Epidermal melanocyte (primary cell): ENCODE data around the gene C1GALT1.
A peak's percentile ranks its signal among the peaks of the same experiment; 100 is the strongest.
"Not testable (repeated sequence)": the region's sequence is repeated elsewhere in the genome, so short reads cannot be mapped to it uniquely, and the experiment has no call there.

ENCODE experiments used
- DNase-seq: peaks from one replicate; pipeline ENCODE4 v3.0.0; 2011; ENCODE audit warnings: low spot score; ENCODE audit not compliant: insufficient read length

The C1GALT1 gene

GRCh38 chr7:7182156-7183060, at the start of gene C1GALT1:
TSS of gene C1GALT1 (plus strand) at chr7:7182544. CDS start at chr7:7234320, 51,776 bp downstream.
- DNase-seq = peak; percentile 81

DNA sequence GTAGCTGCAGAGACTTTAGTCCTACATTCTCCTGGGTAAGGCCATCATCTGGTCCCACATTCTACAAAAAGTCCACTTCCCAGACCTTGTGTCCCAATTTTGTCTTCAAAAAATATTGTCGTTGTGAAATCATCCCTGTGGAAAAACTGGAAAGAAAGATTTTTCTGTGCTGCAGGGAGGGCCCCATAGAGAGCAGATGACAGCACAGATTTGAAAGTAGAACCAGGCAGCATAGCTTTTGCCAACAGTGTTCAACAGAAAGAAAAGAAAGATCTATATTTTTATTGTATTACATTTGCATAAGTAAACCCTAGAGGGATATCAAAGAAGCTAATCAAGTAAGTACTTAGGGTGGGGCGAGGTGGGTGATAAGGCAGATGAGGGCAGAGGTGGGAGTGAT, 48.3 kb upstream of the C1GALT1 start:
- no peak for DNase-seq

DNA sequence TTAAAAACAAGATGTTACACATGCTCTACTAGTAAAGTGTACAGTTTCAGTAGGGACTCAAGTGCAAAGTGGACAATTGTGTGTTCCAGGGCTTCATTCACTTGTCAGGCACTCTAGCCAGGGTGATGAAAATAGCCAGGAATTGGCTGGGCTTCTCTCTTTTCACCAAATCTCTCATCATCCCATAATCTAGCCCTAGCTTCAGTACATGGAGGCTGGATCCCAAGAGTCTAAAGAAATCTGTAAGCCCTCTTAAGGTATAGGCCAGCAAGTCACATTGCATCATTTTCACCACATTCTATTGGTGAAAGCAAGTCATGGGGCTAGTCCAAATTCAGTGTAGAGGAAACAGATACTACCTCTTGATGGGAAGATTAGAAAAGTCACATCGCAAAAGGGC, 47.3 kb upstream of the C1GALT1 start:
- DNase-seq = no peak

DNA sequence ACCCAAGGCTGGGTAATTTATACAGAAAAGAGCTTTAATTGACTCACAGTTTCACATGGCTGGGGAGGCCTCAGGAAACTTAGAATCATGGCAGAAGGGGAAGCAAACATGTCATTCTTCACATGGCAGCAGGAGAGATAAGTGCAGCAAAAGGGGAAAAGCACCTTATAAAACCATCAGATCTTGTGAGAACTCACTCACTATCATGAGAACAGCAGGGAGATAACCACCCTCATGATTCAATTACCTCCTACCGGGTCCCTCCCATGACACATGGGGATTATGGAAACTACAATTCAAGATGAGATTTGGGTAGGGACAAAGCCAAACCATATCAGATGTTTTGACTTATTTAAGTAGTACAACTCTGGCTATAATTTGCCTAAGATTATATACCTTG, 46.4 kb upstream of the C1GALT1 start:
- not testable (repeated sequence) for DNase-seq

GRCh38 chr7:7136466-7137381, 45.6 kb upstream of the C1GALT1 start:
- DNase-seq = no peak

- DNase-seq = no peak
Measured at GRCh38 chr7:7138897-7139296, 43.4 kb upstream of the C1GALT1 start.

DNA sequence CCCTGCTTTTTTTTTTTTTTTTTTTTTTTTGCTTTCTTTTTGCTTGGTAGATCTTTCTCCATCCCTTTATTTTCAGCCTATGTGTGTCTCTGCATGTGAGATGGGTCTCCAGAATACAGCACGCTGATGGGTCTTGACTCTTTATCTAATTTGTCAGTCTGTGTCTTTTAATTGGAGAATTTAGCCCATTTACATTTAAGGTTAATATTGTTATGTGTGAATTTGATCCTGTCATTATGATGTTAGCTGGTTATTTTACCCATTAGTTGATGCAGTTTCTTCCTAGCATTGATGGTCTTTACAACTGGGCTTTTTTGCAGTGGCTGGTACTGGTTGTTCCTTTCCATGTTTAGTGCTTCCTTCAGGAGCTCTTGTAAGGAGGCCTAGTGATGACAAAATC, 38.9 kb upstream of the C1GALT1 start:
- not testable (repeated sequence) for DNase-seq

DNA sequence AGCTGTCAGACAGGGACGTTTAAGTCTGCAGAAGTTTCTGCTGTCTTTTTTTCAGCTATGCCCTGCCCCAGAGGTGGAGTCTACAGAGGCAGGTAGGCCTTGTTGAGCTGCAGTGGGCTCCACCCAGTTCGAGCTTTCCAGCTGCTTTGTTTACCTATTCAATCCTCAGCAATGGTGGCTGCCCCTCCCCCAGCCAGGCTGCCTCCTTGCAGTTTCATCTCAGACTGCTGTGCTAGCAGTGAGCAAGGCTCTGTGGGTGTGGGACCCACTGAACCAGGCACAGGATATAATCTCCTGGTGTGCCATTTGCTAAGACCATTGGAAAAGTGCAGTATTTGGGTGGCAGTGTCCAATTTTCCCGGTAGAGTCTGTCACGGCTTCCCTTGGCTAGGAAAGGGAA, 37.2 kb upstream of the C1GALT1 start:
- DNase-seq = not testable (repeated sequence)

DNA sequence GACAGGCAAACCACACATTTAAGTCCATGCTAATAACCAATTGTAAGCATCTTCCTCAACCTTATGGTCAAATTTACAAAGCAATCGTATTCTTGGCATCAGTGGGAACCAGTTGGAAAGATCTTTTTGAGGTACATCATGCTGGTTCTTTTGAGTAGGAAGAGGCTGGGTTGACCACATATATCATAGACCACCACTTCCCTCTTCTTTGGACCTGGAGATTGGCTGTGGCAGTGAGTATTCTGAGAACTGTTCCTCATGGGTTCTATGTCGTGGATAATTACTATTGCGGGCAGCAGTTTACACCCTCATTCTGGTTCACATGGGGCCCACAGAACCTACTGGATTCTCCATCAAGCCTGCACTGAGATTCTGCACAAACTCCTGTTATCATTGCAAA, 35.5 kb upstream of the C1GALT1 start:
- DNase-seq = no peak

DNA sequence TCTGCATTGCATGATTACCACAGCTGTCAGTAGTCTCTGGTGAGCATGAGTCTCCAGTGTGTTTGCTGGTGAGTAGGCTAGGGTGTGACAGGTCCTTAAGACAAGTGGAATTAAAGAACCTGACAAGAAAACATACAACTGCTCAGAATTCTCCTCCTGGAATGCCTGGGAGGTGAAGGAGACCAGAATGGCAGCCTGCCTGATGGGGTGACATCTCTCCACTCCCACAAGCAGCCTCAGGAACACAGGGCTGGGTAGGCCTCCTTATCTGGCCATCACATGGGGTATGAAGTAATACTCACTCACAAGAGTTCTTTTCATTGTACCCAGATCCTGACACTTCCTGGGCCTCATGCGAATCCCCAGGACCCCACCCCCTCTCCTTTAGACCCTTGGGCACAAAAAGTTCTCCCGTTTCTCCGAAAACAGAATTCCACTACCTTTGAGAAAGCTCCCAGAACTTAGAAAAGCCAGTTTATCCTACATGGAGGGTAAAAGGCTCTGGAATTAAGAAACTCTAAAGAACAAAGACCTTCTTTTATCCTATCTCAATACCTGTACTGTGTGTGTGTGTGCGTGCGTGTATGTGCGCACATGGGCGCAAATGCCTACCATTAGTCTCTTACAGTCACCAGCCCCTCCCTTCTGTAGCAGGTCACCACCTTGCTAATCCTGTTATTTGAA, 33.4 kb upstream of the C1GALT1 start:
- DNase-seq = no peak

DNA sequence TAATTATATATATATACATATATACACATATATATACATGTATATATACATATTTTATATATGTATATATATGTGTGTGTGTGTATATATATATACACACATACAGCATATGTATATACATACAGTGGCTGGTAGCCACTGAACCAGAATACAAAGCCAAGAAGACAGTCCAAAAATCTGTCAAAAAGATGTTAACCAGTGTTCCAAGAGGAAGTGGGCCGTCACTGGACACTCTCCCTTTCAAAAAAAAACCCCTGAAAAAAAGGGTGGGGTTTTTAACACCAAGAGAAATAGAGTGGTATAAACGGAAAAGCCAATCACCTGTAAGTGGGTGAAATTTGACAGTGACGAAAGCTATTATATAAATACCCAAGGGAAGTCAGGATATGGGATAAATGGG, 31.1 kb upstream of the C1GALT1 start:
- no peak for DNase-seq

DNA sequence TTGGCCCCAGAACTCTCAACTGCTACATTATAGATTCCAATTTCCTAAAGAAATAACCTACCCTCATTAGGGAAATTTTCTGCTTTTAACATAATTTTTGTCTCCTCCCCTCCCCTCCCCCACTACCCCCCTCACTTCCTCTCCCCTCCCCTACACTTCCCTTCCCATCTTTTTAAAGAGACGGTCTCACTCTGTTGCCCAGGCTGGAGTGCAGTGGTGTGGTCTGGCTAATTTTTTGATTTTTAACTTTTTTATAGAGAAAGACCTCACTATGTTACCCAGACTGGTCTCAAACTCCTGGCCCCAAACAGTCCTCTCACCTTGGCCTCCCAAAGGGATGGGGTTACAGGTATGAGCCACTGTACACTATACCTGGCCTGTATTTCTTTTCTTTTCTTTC, 30.5 kb upstream of the C1GALT1 start:
- no peak for DNase-seq

GRCh38 chr7:7152315-7152714, 30.0 kb upstream of the C1GALT1 start:
- no peak for DNase-seq

- not testable (repeated sequence) for DNase-seq
Measured at GRCh38 chr7:7154355-7154754, 28.0 kb upstream of the C1GALT1 start.

DNA sequence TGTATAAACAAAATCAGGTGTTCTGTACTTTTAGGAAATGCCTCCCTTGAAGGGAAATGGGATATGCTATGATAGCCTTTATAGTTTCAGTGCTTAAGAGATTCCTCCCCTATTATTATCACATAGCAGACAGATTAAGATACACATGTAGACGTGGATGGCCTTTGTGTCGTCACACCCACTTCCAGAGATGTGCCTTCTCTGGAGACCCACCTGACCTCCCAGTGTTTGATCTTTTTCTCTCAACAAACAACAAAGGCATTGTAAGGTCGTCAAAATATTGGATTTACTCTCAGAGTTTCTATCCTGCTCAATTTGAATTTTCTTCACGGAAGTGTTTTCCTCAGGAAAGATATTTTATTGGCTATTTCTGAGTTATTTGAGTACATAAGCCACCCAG, 25.7 kb upstream of the C1GALT1 start:
- DNase-seq = no peak

GRCh38 chr7:7157177-7157886, 25.0 kb upstream of the C1GALT1 start:
- peak; percentile 60 for DNase-seq

- DNase-seq = peak; percentile 52
Measured at GRCh38 chr7:7157887-7158271, 24.5 kb upstream of the C1GALT1 start.

DNA sequence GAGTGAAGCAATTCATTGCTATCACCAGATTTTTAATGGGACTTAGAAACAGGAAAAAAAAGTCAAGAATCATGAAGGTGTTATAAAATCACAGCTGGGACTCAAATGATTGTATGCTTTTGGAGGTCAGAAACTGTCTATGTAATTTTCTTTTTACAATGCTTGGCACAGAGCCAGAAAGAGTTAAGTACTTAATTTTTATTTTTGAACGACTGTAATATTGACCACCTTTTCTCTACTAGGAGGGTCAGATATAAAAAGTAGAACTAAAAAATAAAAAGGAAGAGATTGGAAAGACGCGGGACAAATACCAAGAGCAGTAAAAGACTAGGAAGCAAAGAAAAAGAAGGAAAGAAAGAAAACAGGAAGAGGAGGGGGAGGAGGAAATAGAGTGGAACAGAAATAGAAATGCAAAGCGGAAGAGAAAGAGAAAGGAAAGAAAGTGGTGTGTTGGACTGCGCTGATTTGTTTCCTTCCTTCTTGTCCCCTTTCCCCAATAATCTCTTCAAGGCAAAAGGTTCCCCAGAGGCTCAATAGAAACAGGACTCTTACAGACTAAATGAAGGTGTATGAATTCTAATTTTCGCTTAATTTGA, 23.2 kb upstream of the C1GALT1 start:
- DNase-seq = no peak

DNA sequence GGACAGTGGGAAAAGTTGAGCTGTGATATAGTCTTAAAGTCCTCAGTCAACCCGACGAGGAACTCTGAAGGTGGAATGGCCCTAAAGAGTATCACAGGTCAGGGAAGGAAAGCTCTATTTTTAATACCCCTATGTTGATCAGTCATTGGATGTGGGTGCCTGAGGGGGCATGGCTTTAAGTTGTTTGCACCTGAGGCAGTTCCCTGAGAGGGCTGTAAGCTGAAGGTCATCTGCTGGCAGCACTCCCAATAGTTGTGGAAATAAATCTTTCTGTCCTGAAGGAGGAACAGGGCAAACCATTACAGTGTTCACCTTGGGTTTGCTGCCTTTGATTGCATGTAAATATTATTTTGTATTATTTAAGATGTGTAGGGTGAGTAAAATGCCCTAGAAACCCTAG, 17.8 kb upstream of the C1GALT1 start:
- DNase-seq = no peak

DNA sequence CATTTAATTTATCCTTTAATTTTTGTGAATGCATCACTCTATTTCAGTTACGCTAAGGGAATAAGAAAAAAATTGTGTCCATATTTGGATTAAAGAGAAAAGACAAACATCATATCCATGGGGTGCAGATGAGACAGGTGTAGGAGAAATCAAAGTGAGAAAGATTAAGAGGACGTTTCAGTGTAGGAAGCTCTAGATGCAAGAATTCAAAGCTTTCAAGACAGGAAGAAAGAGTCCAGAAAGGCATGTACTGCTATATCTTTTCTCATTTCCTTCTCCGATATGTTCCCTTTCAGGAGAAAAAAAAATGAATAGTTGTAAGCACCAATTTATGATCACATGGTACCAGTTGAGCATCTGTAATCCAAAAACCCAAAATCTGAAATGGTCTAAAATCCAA, 17.0 kb upstream of the C1GALT1 start:
- no peak for DNase-seq

GRCh38 chr7:7166318-7166717, 16.0 kb upstream of the C1GALT1 start:
- DNase-seq = no peak
